Duodenal mucosa (tissue), 2 donors: ENCODE results near the gene PCK1.
A peak's percentile ranks its signal among the peaks of the same experiment; 100 is the strongest.

Source experiments
- H3K27ac ChIP-seq: one replicate; pipeline ENCODE4 v1.7.0; 2013; ENCODE audit warnings: low read depth, low read length
- H3K27me3 ChIP-seq, 2 donors: one replicate each; pipeline ENCODE4 v1.7.0; 2013; ENCODE audit warnings: low read length in 2 of 2, control low read depth in 1 of 2; ENCODE audit not compliant: insufficient read depth in 2 of 2, control insufficient read depth in 1 of 2
- H3K36me3 ChIP-seq, 2 donors: one replicate each; pipeline ENCODE4 v1.7.0; 2013; ENCODE audit warnings: low read length in 2 of 2, control low read depth in 1 of 2; ENCODE audit not compliant: insufficient read depth in 2 of 2, control insufficient read depth in 1 of 2
- H3K4me1 ChIP-seq, 2 donors: one replicate each; pipeline ENCODE4 v1.7.0; 2013; ENCODE audit warnings: low read length in 2 of 2, control low read depth in 1 of 2; ENCODE audit not compliant: insufficient read depth in 2 of 2, control insufficient read depth in 1 of 2
- H3K4me3 ChIP-seq, 2 donors: one replicate each; pipeline ENCODE4 v1.7.0; 2013; ENCODE audit warnings: low read length in 2 of 2, low read depth in 1 of 2
- H3K9ac ChIP-seq, 2 donors: one replicate each; pipeline ENCODE4 v1.7.0; 2013; ENCODE audit warnings: low read length in 2 of 2, low read depth in 1 of 2
- H3K9me3 ChIP-seq, 2 donors: one replicate each; pipeline ENCODE4 v1.7.0; 2013; ENCODE audit warnings: low read length in 2 of 2, control low read depth in 1 of 2; ENCODE audit not compliant: control insufficient read depth in 1 of 2

PCK1 gene

GRCh38 chr20:57548177-57549058, 12.5 kb upstream of the PCK1 start:
- H3K36me3 ChIP-seq: no peaks in the 10 kb centered on the region
- H3K9me3 ChIP-seq: no peaks in the 10 kb centered on the region
- H3K4me3 ChIP-seq: no peak overlapping the region
- peaks cover 0 to 2% of the 10 kb centered on the region in 2 donors for H3K27me3 ChIP-seq
- H3K9ac ChIP-seq: no peak overlapping the region
- peaks cover 32 to 39% of the 10 kb centered on the region in 2 donors for H3K4me1 ChIP-seq
- no peak overlapping the region for H3K27ac ChIP-seq

GRCh38 chr20:57552471-57552870, 8.4 kb upstream of the PCK1 start:
- Histone ChIP-seq H3K27ac (no peak overlapping the region), H3K9me3 (no peaks in the 10 kb centered on the region), H3K4me3 (no peak overlapping the region), H3K27me3 (peaks cover 0 to 3% of the 10 kb centered on the region in 2 donors), H3K36me3 (no peaks in the 10 kb centered on the region), H3K4me1 (peaks cover 2 to 3% of the 10 kb centered on the region in 2 donors), H3K9ac (no peak overlapping the region)

- Histone ChIP-seq H3K27me3 (peaks cover 0 to 3% of the 10 kb centered on the region in 2 donors), H3K36me3 (no peaks in the 10 kb centered on the region), H3K4me3 (no peak overlapping the region), H3K27ac (no peak overlapping the region), H3K4me1 (peaks cover 11 to 13% of the 10 kb centered on the region in 2 donors), H3K9me3 (no peaks in the 10 kb centered on the region), H3K9ac (no peak overlapping the region)
These were observed 7.4 kb upstream of the PCK1 start for GRCh38 chr20:57553376-57554018.

- Histone ChIP-seq H3K4me3 (no peak overlapping the region), H3K9me3 (no peaks in the 10 kb centered on the region), H3K27ac (no peak overlapping the region), H3K4me1 (peaks cover 30 to 31% of the 10 kb centered on the region in 2 donors), H3K36me3 (no peaks in the 10 kb centered on the region), H3K27me3 (peaks cover 0 to 3% of the 10 kb centered on the region in 2 donors), H3K9ac (no peak overlapping the region)
These were observed 5.3 kb upstream of the PCK1 start for GRCh38 chr20:57555457-57556184.

GRCh38 chr20:57556980-57557274, 4.0 kb upstream of the PCK1 start:
- Histone ChIP-seq H3K4me3 (no peak overlapping the region), H3K9ac (no peak overlapping the region), H3K36me3 (peaks cover 0 to 8% of the 10 kb centered on the region in 2 donors), H3K27me3 (peaks cover 0 to 3% of the 10 kb centered on the region in 2 donors), H3K27ac (no peak overlapping the region), H3K4me1 (peaks cover 30 to 31% of the 10 kb centered on the region in 2 donors), H3K9me3 (no peaks in the 10 kb centered on the region)

GRCh38 chr20:57557926-57558613, 2.8 kb upstream of the PCK1 start:
- H3K9me3 ChIP-seq: no peaks in the 10 kb centered on the region
- H3K4me1 ChIP-seq: peaks cover 31 to 34% of the 10 kb centered on the region in 2 donors
- no peak overlapping the region for H3K4me3 ChIP-seq
- H3K27ac ChIP-seq: no peak overlapping the region
- peaks cover 0 to 3% of the 10 kb centered on the region in 2 donors for H3K27me3 ChIP-seq
- H3K9ac ChIP-seq: peak overlapping the region; percentile 4 to 51
- H3K36me3 ChIP-seq: peaks cover 9 to 17% of the 10 kb centered on the region in 2 donors

GRCh38 chr20:57558614-57559288, 2.2 kb upstream of the PCK1 start:
- H3K27ac ChIP-seq: peak overlapping the region; percentile 33
- peaks cover 14 to 23% of the 10 kb centered on the region in 2 donors for H3K36me3 ChIP-seq
- no peak overlapping the region for H3K4me3 ChIP-seq
- H3K27me3 ChIP-seq: no peaks in the 10 kb centered on the region
- peaks cover 31 to 34% of the 10 kb centered on the region in 2 donors for H3K4me1 ChIP-seq
- peak overlapping the region; percentile 4 to 51 for H3K9ac ChIP-seq
- no peaks in the 10 kb centered on the region for H3K9me3 ChIP-seq

- Histone ChIP-seq H3K27ac (peak overlapping the region; percentile 33), H3K4me1 (peaks cover 31 to 34% of the 10 kb centered on the region in 2 donors), H3K27me3 (no peaks in the 10 kb centered on the region)
These were observed 1.6 kb upstream of the PCK1 start for GRCh38 chr20:57559289-57559634.

GRCh38 chr20:57559658-57560553, 1.0 kb upstream of the PCK1 start:
- H3K27me3 ChIP-seq: no peaks in the 10 kb centered on the region

More at GRCh38 chr20:57559289-57559634, 1.6 kb upstream of the PCK1 start:
- Histone ChIP-seq H3K36me3 (peaks cover 19 to 28% of the 10 kb centered on the region in 2 donors), H3K9me3 (no peaks in the 10 kb centered on the region), H3K4me3 (no peak overlapping the region), H3K9ac (no peak overlapping the region)

More at GRCh38 chr20:57559658-57560553, 1.0 kb upstream of the PCK1 start:
- peaks cover 26 to 35% of the 10 kb centered on the region in 2 donors for H3K36me3 ChIP-seq
- no peak overlapping the region for H3K4me3 ChIP-seq
- H3K27ac ChIP-seq: peak overlapping the region; percentile 60
- H3K9ac ChIP-seq: no peak overlapping the region
- H3K4me1 ChIP-seq: peaks cover 31 to 34% of the 10 kb centered on the region in 2 donors
- no peaks in the 10 kb centered on the region for H3K9me3 ChIP-seq
